ENCODE measurements around the gene SPATS2L.

Gene SPATS2L

DNA sequence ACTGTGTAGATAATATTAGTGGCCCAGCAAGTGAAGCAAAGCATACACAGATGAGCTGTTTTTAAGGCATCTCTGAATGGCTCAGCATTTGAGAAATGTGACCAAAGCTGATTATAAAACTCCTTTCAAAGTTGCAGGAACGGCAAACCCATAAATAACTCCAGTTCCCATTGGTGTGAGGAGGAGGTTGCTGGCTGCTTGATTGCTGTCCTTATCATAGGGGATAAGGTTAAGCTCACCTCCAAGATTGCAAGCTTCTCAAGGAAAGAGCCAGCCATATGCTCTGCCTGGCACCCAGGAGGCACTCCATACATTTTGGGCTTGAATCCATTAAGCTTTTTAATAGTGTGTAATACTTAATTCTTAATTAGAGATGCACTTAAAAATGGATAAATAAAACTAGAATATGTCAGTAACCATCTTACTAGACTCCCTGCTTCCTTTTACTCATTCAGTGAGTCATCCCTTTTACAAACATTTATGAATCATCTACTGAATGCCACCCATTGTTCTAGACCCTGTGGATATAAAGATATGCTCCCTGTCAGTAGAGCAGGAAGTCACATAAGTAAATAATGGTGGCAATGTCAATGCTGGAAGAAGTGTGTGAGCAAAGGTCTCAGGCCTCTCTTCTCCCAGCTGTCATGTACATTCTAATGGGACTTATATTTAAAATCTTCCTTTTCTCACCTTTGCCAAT, 99.3 kb downstream of the SPATS2L start:
- in situ Hi-C loops (cut with HindIII; ENCODE audit: low sequenced_read_pairs), result no loop called here

- in situ Hi-C loops (cut with HindIII; ENCODE audit: low sequenced_read_pairs), result no loop called here
These were observed 99.9 kb downstream of the SPATS2L start for GRCh38 chr2:200406379-200406778.

GRCh38 chr2:200408428-200409316, 102.2 kb downstream of the SPATS2L start:
- in situ Hi-C loops (cut with HindIII; ENCODE audit: low sequenced_read_pairs), result no loop called here

- in situ Hi-C loops (cut with HindIII; ENCODE audit: low sequenced_read_pairs), result no loop called here
These were observed 105.3 kb downstream of the SPATS2L start for GRCh38 chr2:200411831-200412230.

GRCh38 chr2:200414367-200414766, 107.9 kb downstream of the SPATS2L start:
- in situ Hi-C loops (cut with HindIII; ENCODE audit: low sequenced_read_pairs), result no loop called here

DNA sequence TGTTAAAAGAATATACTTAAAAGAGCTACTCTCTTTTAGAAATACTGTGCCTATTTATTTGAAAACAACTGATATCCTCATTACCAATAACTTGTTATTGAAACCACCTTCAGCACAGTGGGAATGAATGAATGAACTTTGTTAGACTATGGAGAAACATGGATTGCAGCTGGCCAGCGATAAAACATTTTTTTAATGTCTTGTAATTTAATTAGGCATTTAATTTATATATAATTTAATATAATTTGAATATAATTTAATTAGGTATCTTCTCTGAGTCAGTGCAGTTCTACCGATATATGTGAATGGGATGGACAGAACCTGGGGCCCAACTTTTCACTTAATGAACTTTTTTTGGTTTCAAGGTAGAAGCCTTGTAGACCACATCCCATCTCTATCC, 109.0 kb downstream of the SPATS2L start:
- in situ Hi-C loops (cut with HindIII; ENCODE audit: low sequenced_read_pairs), result no loop called here

DNA sequence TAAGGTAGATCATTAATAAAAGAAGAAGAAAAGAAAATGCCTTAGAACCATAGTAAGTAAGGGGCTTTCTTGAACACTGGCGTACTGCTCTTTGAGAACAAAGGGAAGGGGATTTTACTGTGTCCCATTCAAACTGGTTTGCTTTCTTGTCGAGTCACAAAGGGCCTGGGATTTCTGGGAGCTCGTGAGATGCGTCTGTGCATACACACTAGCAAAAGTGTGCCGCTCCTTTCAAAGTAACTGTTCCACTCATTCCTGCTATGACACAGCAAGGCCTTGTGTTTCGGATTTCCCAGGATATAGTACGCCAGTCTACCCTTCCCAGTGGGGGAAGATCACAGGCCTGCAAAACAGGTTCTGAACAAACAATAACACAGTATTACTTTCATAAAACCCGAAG, 110.4 kb downstream of the SPATS2L start:
- in situ Hi-C loops (cut with HindIII; ENCODE audit: low sequenced_read_pairs), result no loop called here

- in situ Hi-C loops (cut with HindIII; ENCODE audit: low sequenced_read_pairs), result no loop called here
These were observed 110.9 kb downstream of the SPATS2L start for GRCh38 chr2:200417366-200417765.

DNA sequence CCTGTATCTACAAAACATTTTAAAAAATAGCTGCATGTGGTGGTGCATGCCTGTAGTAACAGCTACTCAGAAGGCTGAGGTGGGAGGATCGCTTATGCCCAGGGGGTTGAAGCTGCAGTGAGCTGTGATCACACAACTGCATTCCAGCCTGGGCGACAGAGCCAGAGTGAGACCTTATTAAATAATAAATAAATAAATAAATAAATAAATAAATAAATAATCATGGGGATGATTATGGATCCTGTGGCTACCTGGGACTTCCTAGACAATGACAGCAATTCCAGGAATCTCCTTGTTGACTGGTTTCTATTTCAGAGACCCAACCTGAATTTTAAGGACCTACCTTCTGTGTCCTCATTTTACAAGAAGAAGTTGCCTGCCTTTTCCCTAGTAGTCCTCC, 111.9 kb downstream of the SPATS2L start:
- in situ Hi-C loops (cut with HindIII; ENCODE audit: low sequenced_read_pairs), result no loop called here

GRCh38 chr2:200419325-200419724, 112.8 kb downstream of the SPATS2L start:
- in situ Hi-C loops (cut with HindIII; ENCODE audit: low sequenced_read_pairs), result no loop called here

DNA sequence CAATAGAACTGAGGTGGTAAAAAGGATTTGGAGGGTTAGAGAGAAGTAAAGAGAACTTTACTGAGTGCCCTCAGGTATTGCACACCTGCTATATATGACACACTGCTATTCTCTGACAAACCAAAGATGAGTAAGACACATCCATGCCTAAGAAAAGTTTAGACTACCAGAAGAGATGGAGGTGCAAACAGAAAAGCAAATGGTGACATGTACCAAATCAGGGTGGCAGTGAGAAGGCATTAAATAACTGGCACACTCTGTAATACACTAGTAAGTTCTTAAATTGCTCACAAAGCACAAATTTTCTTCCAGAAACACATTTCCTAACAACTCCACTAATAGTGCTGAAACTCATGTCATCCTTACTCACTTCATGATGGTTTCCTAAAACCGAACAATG, 114.8 kb downstream of the SPATS2L start:
- in situ Hi-C loops (cut with HindIII; ENCODE audit: low sequenced_read_pairs), result no loop called here

- in situ Hi-C loops (cut with HindIII; ENCODE audit: low sequenced_read_pairs), result no loop called here
These were observed 115.6 kb downstream of the SPATS2L start for GRCh38 chr2:200422071-200422470.

- in situ Hi-C loops (cut with HindIII; ENCODE audit: low sequenced_read_pairs), result no loop called here
These were observed 116.2 kb downstream of the SPATS2L start for GRCh38 chr2:200422532-200423261.

DNA sequence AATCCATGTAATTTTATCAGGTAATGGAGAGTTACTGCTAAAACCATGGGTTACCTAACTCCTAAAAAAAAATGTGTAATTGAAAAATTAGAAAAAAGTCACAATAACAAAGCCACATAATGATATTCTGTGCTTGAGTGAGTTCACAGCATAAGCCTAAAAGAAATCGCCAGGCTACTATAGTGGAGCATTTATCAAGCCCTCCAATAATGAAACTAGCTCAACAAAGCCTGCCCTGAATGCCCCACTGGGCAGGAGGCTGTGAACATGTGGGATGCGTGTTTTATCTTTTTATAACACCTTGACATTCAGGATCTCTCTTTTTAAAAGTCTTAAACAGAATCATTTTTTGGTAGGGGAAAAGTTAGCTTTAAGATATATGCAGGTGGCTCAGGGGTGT, 117.0 kb downstream of the SPATS2L start:
- in situ Hi-C loops (cut with HindIII; ENCODE audit: low sequenced_read_pairs), result no loop called here

GRCh38 chr2:200425026-200425821, 118.7 kb downstream of the SPATS2L start:
- in situ Hi-C loops (cut with HindIII; ENCODE audit: low sequenced_read_pairs), result no loop called here

- in situ Hi-C loops (cut with HindIII; ENCODE audit: low sequenced_read_pairs), result no loop called here
These were observed 120.3 kb downstream of the SPATS2L start for GRCh38 chr2:200426754-200427153.

- in situ Hi-C loops (cut with HindIII; ENCODE audit: low sequenced_read_pairs), result no loop called here
These were observed 122.6 kb downstream of the SPATS2L start for GRCh38 chr2:200428961-200429665.

DNA sequence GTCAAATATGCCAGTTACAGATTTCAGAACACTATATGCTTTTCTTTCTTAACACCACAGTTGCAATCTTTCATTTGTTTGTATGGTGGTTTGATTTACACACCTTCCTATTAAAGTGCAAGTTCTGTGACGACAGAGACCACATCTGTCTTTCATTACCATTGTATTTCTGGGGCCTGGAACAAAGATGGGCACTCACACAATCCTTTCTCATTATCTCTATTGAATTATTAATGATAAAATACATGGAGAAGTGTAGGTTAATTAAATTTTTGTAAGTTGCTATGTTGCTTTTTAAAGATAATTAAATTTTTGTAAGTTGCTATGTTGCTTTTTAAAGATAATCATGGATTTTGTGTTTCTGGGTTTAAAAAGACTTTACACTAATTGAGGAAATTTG, 123.5 kb downstream of the SPATS2L start:
- in situ Hi-C loops (cut with HindIII; ENCODE audit: low sequenced_read_pairs), result no loop called here

GRCh38 chr2:200431996-200432705, 125.7 kb downstream of the SPATS2L start:
- in situ Hi-C loops (cut with HindIII; ENCODE audit: low sequenced_read_pairs), result no loop called here
